Smooth muscle cell (in vitro differentiated cells): ENCODE results near the gene TRMT6. TPM values are rescaled to one million over a fixed set of nuclear protein-coding genes. Genes with fewer than 3 reads are reported as not detected.

Experiments
- DNase-seq: peaks from one replicate; lab custom pipeline; 2025; ENCODE audit not compliant: unreplicated experiment; lab: John Stamatoyannopoulos, UW
- H2AFZ ChIP-seq: fragments of 200-600 bp; sonication (generic); 2 replicates; pipeline ENCODE4 v1.6.0; 2016; ENCODE audit warnings: antibody characterized with exemption, low read depth, mild to moderate bottlenecking
- H3F3A ChIP-seq: fragments of 200-600 bp; sonication (generic); 2 replicates; pipeline ENCODE4 v1.6.0; 2017; ENCODE audit warnings: antibody characterized with exemption, low read depth
- H3K27ac ChIP-seq: fragments of 200-600 bp; sonication (generic); 2 replicates; pipeline ENCODE4 v1.5.1; 2016; ENCODE audit warnings: low read depth, mild to moderate bottlenecking
- H3K27me3 ChIP-seq: fragments of 200-600 bp; sonication (generic); 2 replicates; pipeline ENCODE4 v1.6.1; 2016; ENCODE audit warnings: low read depth, mild to moderate bottlenecking
- H3K36me3 ChIP-seq: fragments of 200-600 bp; sonication (generic); 2 replicates; pipeline ENCODE4 v1.5.1; 2016; ENCODE audit warnings: low read depth
- H3K4me1 ChIP-seq: fragments of 200-600 bp; sonication (generic); 2 replicates; pipeline ENCODE4 v1.5.1; 2016; ENCODE audit warnings: low read depth
- H3K4me2 ChIP-seq: fragments of 200-600 bp; sonication (generic); 2 replicates; pipeline ENCODE4 v1.6.0; 2016; ENCODE audit warnings: mild to moderate bottlenecking
- H3K4me3 ChIP-seq: fragments of 200-600 bp; sonication (generic); 2 replicates; pipeline ENCODE4 v1.5.1; 2016; ENCODE audit warnings: mild to moderate bottlenecking
- H3K79me2 ChIP-seq: fragments of 200-600 bp; sonication (generic); 2 replicates; pipeline ENCODE4 v1.6.0; 2016; ENCODE audit warnings: low read depth, mild to moderate bottlenecking
- H3K9ac ChIP-seq: fragments of 200-600 bp; sonication (generic); 2 replicates; pipeline ENCODE4 v1.6.0; 2016; ENCODE audit warnings: low read depth
- H3K9me3 ChIP-seq: fragments of 200-600 bp; sonication (generic); replicated peaks from 2 replicates; pipeline ENCODE4 v1.5.1; 2016; ENCODE audit warnings: low read depth
- H4K20me1 ChIP-seq: fragments of 200-600 bp; sonication (generic); 2 replicates; pipeline ENCODE4 v1.6.0; 2016; ENCODE audit warnings: low read depth
- CTCF ChIP-seq: fragments of 200-600 bp; sonication (generic); IDR thresholded peaks from 2 replicates; pipeline ENCODE4 v1.5.1; 2017; ENCODE audit warnings: borderline replicate concordance, mild to moderate bottlenecking, antibody characterized with exemption; ENCODE audit not compliant: insufficient read depth, poor library complexity, severe bottlenecking
- WGBS: methylation state at CpG from one replicate; pipeline ENCODE4 v1.1.7; 2016; ENCODE audit warnings: low lambda C conversion rate; 5-methylcytosine and 5-hydroxymethylcytosine counted together
- polyA plus RNA-seq: library from polyadenylated mRNA; unstranded; fragments of >200 nt; fragmentation: Nextera tagmentation; extraction: Ambion mirVana; gene quantifications from 2 replicates; pipeline ENCODE4 v1.2.1, GENCODE V29; 2016
- total RNA-seq: library from RNA; depleted of rRNA; stranded (reverse); fragments of >200 nt; gene quantifications from 2 replicates; pipeline ENCODE4 v1.2.3, GENCODE V29; 2014

Gene TRMT6
- total and polyA plus RNA-seq, 2 experiments from 2014 or later = 6.0 to 6.3 TPM

GRCh38 chr20:5935384-5935783 lies 14.9 kb downstream of the TRMT6 start:
- Histone ChIP-seq H3K4me2 (no peak overlapping the region), H2AFZ (no peak overlapping the region), H3K4me3 (no peak overlapping the region), H3K4me1 (no peaks in the 10 kb centered on the region), H3K27me3 (no peaks in the 10 kb centered on the region), H3F3A (no peaks in the 10 kb centered on the region), H3K9ac (no peak overlapping the region), H3K9me3 (no peaks in the 10 kb centered on the region), H3K27ac (no peak overlapping the region), H4K20me1 (no peaks in the 10 kb centered on the region), H3K79me2 (no peaks in the 10 kb centered on the region), H3K36me3 (peaks cover 10% of the 10 kb centered on the region)
- DNase-seq = no peak
- TF ChIP-seq CTCF = no peak
- WGBS = 84% methylated on average over 1 of the region's 1 CpG

- H2AFZ ChIP-seq = no peak overlapping the region
- no peaks in the 10 kb centered on the region for H3K9me3 ChIP-seq
- H3K36me3 ChIP-seq = peaks cover 7% of the 10 kb centered on the region
- WGBS = 85% methylated on average over 7 of the region's 7 CpGs
- no peak overlapping the region for H3K9ac ChIP-seq
- no peaks in the 10 kb centered on the region for H3K4me1 ChIP-seq
- H3K27ac ChIP-seq = no peak overlapping the region
- no peaks in the 10 kb centered on the region for H3F3A ChIP-seq
- no peaks in the 10 kb centered on the region for H4K20me1 ChIP-seq
- no peak overlapping the region for H3K4me2 ChIP-seq
- no peak for TF ChIP-seq CTCF
- no peaks in the 10 kb centered on the region for H3K79me2 ChIP-seq
- H3K4me3 ChIP-seq = no peak overlapping the region
- peaks cover 3% of the 10 kb centered on the region for H3K27me3 ChIP-seq
- no peak for DNase-seq
Measured at GRCh38 chr20:5933802-5934436, 16.4 kb downstream of the TRMT6 start.

- no peak overlapping the region for H3K4me3 ChIP-seq
- H3K36me3 ChIP-seq = no peaks in the 10 kb centered on the region
- TF ChIP-seq CTCF = no peak
- H3K4me2 ChIP-seq = no peak overlapping the region
- H3K79me2 ChIP-seq = no peaks in the 10 kb centered on the region
- no peaks in the 10 kb centered on the region for H4K20me1 ChIP-seq
- no peak overlapping the region for H3K9ac ChIP-seq
- H3K27ac ChIP-seq = no peak overlapping the region
- WGBS = 79% methylated on average over 3 of the region's 3 CpGs
- no peaks in the 10 kb centered on the region for H3K4me1 ChIP-seq
- peaks cover 6% of the 10 kb centered on the region for H3K27me3 ChIP-seq
- no peak for DNase-seq
- no peaks in the 10 kb centered on the region for H3K9me3 ChIP-seq
- no peak overlapping the region for H2AFZ ChIP-seq
- H3F3A ChIP-seq = no peaks in the 10 kb centered on the region
Measured at GRCh38 chr20:5932796-5933195, 17.5 kb downstream of the TRMT6 start.

- no peaks in the 10 kb centered on the region for H3K36me3 ChIP-seq
- no peak overlapping the region for H3K4me2 ChIP-seq
- 73% methylated on average over 3 of the region's 3 CpGs for WGBS
- H4K20me1 ChIP-seq = no peaks in the 10 kb centered on the region
- DNase-seq = no peak
- H3K27me3 ChIP-seq = peaks cover 6% of the 10 kb centered on the region
- no peaks in the 10 kb centered on the region for H3K9me3 ChIP-seq
- H3K27ac ChIP-seq = no peak overlapping the region
- H3K4me1 ChIP-seq = no peaks in the 10 kb centered on the region
- TF ChIP-seq CTCF = no peak
- H2AFZ ChIP-seq = no peak overlapping the region
- H3K9ac ChIP-seq = no peak overlapping the region
- no peak overlapping the region for H3K4me3 ChIP-seq
- H3F3A ChIP-seq = no peaks in the 10 kb centered on the region
- H3K79me2 ChIP-seq = no peaks in the 10 kb centered on the region
Measured at GRCh38 chr20:5931411-5931810, 18.9 kb downstream of the TRMT6 start.
